K562 (cell line): ENCODE measurements around the gene PTPRR. TPM values are rescaled to one million over a fixed set of nuclear protein-coding genes. Genes with fewer than 3 reads are reported as not detected.

Experiments
- CBFA2T3 ChIP-seq: fragments of 450-650 bp; IDR thresholded peaks from 2 replicates; pipeline ENCODE4 v1.6.1; 2017
- KDM4B ChIP-seq, 2 experiments: fragments of 450-650 bp in 1 of 2; sonication (generic) in 1 of 2; IDR thresholded peaks; 2 replicates each; pipeline ENCODE4 v1.6.1; 2016 to 2017; ENCODE audit warnings: borderline replicate concordance in 2 of 2, antibody characterized with exemption in 1 of 2, low read depth in 1 of 2, mild to moderate bottlenecking in 1 of 2
- KDM5B ChIP-seq: fragments of 200-600 bp; sonication (generic); IDR thresholded peaks from 2 replicates; pipeline ENCODE4 v1.6.1; 2012; ENCODE audit warnings: low read depth, mild to moderate bottlenecking, moderate library complexity, low read length, control low read depth, inconsistent platforms; ENCODE audit not compliant: insufficient replicate concordance
- MAZ ChIP-seq, 2 experiments: fragments of 450-650 bp in 1 of 2; sonication (generic) in 1 of 2; formaldehyde crosslinking; IDR thresholded peaks in 1 of 2; conservative IDR thresholded peaks in 1 of 2; 2 replicates each; pipeline versions ENCODE4 v1.4.0 to v1.5.0; 2020; ENCODE audit warnings: mild to moderate bottlenecking in 1 of 2, missing genetic modification reagents in 1 of 2
- ZC3H11A ChIP-seq: IDR thresholded peaks from 2 replicates; pipeline ENCODE4 v1.6.1; 2012; ENCODE audit warnings: low read depth, low read length, improper control_type of control experiment
- ZC3H4 ChIP-seq: sonication (generic); formaldehyde crosslinking; IDR thresholded peaks from 2 replicates; pipeline ENCODE4 v1.9.0; 2021; ENCODE audit warnings: missing genetic modification reagents, borderline replicate concordance
- ZNF644 ChIP-seq: fragments of 200-800 bp; sonication (Bioruptor generic); IDR thresholded peaks from 2 replicates; pipeline ENCODE4 v1.6.1; 2016; ENCODE audit warnings: low read depth, missing genetic modification characterization, missing compliant biosample characterization
- ZNF830 ChIP-seq: fragments of 250-450 bp; sonication (Bioruptor Pico); IDR thresholded peaks from 2 replicates; pipeline ENCODE4 v1.5.0; 2021; ENCODE audit warnings: mild to moderate bottlenecking
- polyA plus RNA-seq, 8 experiments: library from polyadenylated mRNA; depleted of rRNA in 4 of 8; stranded (reverse) in 5 of 8; unstranded in 3 of 8; fragments of >200 nt; fragmentation: Nextera tagmentation in 2 of 8; fragmentation: Illumina TruSeq in 1 of 8; extraction: Ambion mirVana in 2 of 8; extraction: Trizol in 1 of 8; gene quantifications; 2 replicates each; pipeline versions ENCODE4 v1.2.1 to v1.2.3, GENCODE V29; 2011 to 2014; ENCODE audit warnings: inconsistent platforms in 1 of 8, missing spikeins in 1 of 8
- total RNA-seq, 7 experiments: library from RNA; depleted of rRNA in 6 of 7; stranded (reverse); fragments of >200 nt in 6 of 7; fragmentation: Illumina TruSeq in 2 of 7; extraction: Trizol in 2 of 7; gene quantifications; 2 replicates each; pipeline versions ENCODE4 v1.2.1 to v1.2.3, GENCODE V29; 2011 to 2021; ENCODE audit warnings: low replicate concordance in 1 of 7
- TF ChIP-seq, protein P1 (sequence below): fragments of 250-450 bp; sonication (Bioruptor Pico); IDR thresholded peaks from 2 replicates; pipeline ENCODE4 v1.4.0; 2020; ENCODE audit warnings: mild to moderate bottlenecking, moderate library complexity
- TF ChIP-seq, protein P2 (sequence below): sonication (generic); formaldehyde crosslinking; IDR thresholded peaks from 2 replicates; pipeline ENCODE4 v1.8.0; 2023; ENCODE audit warnings: mild to moderate bottlenecking, missing genetic modification reagents
- TF ChIP-seq, protein P3 (sequence below): sonication (generic); formaldehyde crosslinking; IDR thresholded peaks from 2 replicates; pipeline ENCODE4 v1.8.1; 2023; ENCODE audit warnings: mild to moderate bottlenecking, missing genetic modification reagents
- TF ChIP-seq, protein P4 (sequence below): fragments of 200-800 bp; sonication (Bioruptor generic); IDR thresholded peaks from 2 replicates; pipeline ENCODE4 v1.6.1; 2016; ENCODE audit warnings: missing genetic modification characterization, missing compliant biosample characterization

PTPRR gene
- total and polyA plus RNA-seq, 9 of the 15 experiments (the other 6 are each of a cell fraction or from before 2014, with no cell fraction given) = 6.6 to 41.7 (median 12.3) TPM

DNA sequence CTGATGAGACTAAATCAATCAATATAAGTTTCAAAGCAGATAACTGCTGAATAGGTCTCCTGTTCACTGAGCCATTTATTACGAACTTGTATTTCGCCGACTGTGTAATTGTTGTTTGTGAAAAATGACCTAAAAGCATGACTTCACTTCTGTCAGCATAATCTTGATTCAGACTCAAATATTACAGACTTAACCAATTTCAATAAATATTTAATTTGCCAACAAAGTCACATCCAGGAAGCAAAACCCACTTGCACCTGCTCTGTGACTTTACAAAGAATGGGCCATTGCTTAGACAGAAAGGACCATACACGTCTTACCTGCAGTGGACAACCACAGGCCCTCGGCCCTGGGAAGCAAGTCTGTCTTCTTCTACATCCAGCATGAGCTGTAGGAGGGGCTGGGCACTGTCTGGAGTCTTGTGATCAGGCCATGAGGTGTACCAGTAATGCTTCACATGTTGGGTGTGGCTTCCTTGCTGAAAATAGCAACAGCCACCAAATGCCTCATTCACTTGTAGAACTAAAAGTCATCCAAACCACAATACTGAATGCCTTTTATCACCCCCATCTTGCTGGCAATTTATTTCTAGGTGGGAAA lies 259.8 kb downstream of the PTPRR start (continued):
- TF ChIP-seq KDM5B (peak; percentile 85), ZC3H11A (no peak), MAZ (CRISPR knock-in tag; conservative IDR thresholded peaks at IDR 0.05 in 1 of 2, IDR thresholded peaks at IDR 0.05 in 1 of 2) (peak; percentile 54 to 71), ZNF644 (tag) (no peak; the same call in 1 of the 2 replicates), ZNF830 (CRISPR knock-in tag) (no peak), KDM4B (IDR thresholded peaks at IDR 0.05; ENCODE audit: borderline replicate concordance in 2 of 2, low read depth in 1 of 2) (0 out of 4 replicates have a peak, but pooled peaks of 1 of the 2 experiments have one; percentile 41), CBFA2T3 (peak; percentile 53; the same call in 1 of the 2 replicates), ZC3H4 (no peak)
- TF ChIP-seq, protein P1, sequence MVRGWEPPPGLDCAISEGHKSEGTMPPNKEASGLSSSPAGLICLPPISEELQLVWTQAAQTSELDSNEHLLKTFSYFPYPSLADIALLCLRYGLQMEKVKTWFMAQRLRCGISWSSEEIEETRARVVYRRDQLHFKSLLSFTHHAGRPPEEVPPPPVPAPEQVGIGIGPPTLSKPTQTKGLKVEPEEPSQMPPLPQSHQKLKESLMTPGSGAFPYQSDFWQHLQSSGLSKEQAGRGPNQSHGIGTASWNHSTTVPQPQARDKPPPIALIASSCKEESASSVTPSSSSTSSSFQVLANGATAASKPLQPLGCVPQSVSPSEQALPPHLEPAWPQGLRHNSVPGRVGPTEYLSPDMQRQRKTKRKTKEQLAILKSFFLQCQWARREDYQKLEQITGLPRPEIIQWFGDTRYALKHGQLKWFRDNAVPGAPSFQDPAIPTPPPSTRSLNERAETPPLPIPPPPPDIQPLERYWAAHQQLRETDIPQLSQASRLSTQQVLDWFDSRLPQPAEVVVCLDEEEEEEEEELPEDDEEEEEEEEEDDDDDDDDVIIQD (CRISPR knock-in tag) = 0 out of 2 replicates have a peak, but pooled peaks have one; percentile 8
- TF ChIP-seq, protein P2, sequence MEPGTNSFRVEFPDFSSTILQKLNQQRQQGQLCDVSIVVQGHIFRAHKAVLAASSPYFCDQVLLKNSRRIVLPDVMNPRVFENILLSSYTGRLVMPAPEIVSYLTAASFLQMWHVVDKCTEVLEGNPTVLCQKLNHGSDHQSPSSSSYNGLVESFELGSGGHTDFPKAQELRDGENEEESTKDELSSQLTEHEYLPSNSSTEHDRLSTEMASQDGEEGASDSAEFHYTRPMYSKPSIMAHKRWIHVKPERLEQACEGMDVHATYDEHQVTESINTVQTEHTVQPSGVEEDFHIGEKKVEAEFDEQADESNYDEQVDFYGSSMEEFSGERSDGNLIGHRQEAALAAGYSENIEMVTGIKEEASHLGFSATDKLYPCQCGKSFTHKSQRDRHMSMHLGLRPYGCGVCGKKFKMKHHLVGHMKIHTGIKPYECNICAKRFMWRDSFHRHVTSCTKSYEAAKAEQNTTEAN (CRISPR knock-in tag) = no peak
- TF ChIP-seq, protein P3, sequence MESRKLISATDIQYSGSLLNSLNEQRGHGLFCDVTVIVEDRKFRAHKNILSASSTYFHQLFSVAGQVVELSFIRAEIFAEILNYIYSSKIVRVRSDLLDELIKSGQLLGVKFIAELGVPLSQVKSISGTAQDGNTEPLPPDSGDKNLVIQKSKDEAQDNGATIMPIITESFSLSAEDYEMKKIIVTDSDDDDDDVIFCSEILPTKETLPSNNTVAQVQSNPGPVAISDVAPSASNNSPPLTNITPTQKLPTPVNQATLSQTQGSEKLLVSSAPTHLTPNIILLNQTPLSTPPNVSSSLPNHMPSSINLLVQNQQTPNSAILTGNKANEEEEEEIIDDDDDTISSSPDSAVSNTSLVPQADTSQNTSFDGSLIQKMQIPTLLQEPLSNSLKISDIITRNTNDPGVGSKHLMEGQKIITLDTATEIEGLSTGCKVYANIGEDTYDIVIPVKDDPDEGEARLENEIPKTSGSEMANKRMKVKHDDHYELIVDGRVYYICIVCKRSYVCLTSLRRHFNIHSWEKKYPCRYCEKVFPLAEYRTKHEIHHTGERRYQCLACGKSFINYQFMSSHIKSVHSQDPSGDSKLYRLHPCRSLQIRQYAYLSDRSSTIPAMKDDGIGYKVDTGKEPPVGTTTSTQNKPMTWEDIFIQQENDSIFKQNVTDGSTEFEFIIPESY (CRISPR knock-in tag) = no peak
- TF ChIP-seq, protein P4, sequence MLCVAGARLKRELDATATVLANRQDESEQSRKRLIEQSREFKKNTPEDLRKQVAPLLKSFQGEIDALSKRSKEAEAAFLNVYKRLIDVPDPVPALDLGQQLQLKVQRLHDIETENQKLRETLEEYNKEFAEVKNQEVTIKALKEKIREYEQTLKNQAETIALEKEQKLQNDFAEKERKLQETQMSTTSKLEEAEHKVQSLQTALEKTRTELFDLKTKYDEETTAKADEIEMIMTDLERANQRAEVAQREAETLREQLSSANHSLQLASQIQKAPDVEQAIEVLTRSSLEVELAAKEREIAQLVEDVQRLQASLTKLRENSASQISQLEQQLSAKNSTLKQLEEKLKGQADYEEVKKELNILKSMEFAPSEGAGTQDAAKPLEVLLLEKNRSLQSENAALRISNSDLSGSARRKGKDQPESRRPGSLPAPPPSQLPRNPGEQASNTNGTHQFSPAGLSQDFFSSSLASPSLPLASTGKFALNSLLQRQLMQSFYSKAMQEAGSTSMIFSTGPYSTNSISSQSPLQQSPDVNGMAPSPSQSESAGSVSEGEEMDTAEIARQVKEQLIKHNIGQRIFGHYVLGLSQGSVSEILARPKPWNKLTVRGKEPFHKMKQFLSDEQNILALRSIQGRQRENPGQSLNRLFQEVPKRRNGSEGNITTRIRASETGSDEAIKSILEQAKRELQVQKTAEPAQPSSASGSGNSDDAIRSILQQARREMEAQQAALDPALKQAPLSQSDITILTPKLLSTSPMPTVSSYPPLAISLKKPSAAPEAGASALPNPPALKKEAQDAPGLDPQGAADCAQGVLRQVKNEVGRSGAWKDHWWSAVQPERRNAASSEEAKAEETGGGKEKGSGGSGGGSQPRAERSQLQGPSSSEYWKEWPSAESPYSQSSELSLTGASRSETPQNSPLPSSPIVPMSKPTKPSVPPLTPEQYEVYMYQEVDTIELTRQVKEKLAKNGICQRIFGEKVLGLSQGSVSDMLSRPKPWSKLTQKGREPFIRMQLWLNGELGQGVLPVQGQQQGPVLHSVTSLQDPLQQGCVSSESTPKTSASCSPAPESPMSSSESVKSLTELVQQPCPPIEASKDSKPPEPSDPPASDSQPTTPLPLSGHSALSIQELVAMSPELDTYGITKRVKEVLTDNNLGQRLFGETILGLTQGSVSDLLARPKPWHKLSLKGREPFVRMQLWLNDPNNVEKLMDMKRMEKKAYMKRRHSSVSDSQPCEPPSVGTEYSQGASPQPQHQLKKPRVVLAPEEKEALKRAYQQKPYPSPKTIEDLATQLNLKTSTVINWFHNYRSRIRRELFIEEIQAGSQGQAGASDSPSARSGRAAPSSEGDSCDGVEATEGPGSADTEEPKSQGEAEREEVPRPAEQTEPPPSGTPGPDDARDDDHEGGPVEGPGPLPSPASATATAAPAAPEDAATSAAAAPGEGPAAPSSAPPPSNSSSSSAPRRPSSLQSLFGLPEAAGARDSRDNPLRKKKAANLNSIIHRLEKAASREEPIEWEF (CRISPR knock-in tag) = 0 out of 2 replicates have a peak, but pooled peaks have one; percentile 55
